H1 (cell line): ENCODE data around the gene HACL1. TPM values are rescaled to one million over a fixed set of nuclear protein-coding genes. Genes with fewer than 3 reads are reported as not detected.

Experiments used
- polyA plus RNA-seq, 7 experiments: library from polyadenylated mRNA; depleted of rRNA in 3 of 7; stranded (reverse) in 5 of 7; unstranded in 2 of 7; fragments of >200 nt in 5 of 7; fragments of 200-250 nt in 2 of 7; gene quantifications; 1 replicate in 5 of 7; 2 replicates in 1 of 7; 4 replicates in 1 of 7; pipeline versions ENCODE4 v1.2.1 to v1.2.3, GENCODE V29; 2011 to 2013; ENCODE audit warnings: missing spikeins in 2 of 7, mixed read lengths in 2 of 7
- total RNA-seq: library from RNA; stranded (reverse); fragmentation: NEBNext Ultra II Directional; extraction: Animal tissue kit (Norgen Biotek cat#: 25700); gene quantifications from 2 replicates; pipeline ENCODE4 v1.2.1, GENCODE V29; 2021

The HACL1 gene
- total and polyA plus RNA-seq, 2 of the 8 experiments (the other 6 are each of a cell fraction or from before 2014, with no cell fraction given) = 38.2 to 46.0 TPM

Other genes with a start within 250 kb of the HACL1 start
- 20.0 and 20.7 TPM in 2 replicates for gene METTL6, start 174.0 kb downstream of the HACL1 start, total RNA-seq
- 13.1 and 18.4 TPM in 2 replicates for gene METTL6, start 174.0 kb downstream of the HACL1 start, polyA plus RNA-seq (2011; rRNA removed)
- gene EAF1, start 174.0 kb downstream of the HACL1 start, total RNA-seq = 26.8 and 28.0 TPM in 2 replicates
- 13.9 and 16.8 TPM in 2 replicates for gene EAF1, start 174.0 kb downstream of the HACL1 start, polyA plus RNA-seq (2011; rRNA removed)
- gene COLQ, start 79.9 kb downstream of the HACL1 start, total RNA-seq = 0.99 and 1.9 TPM in 2 replicates
- gene COLQ, start 79.9 kb downstream of the HACL1 start, polyA plus RNA-seq (2011; rRNA removed) = 1.5 and 2.3 TPM in 2 replicates
- 21.8 and 22.0 TPM in 2 replicates for gene BTD, start 176 bp upstream of the HACL1 start, total RNA-seq
- 30.1 and 36.7 TPM in 2 replicates for gene BTD, start 176 bp upstream of the HACL1 start, polyA plus RNA-seq (2011; rRNA removed)
- 61.4 and 61.7 TPM in 2 replicates for gene ANKRD28, start 196.4 kb upstream of the HACL1 start, total RNA-seq
- 21.4 and 39.1 TPM in 2 replicates for gene ANKRD28, start 196.4 kb upstream of the HACL1 start, polyA plus RNA-seq (2011; rRNA removed)